NCI-H748 treated with DMSO at 0.1 percent for 48 hours (cell line): Measurements from ENCODE around the gene LRPAP1.

Experiments
- DNase-seq: peaks from one replicate; lab custom pipeline; 2025; lab: John Stamatoyannopoulos, UW

The LRPAP1 gene

GRCh38 chr4:3473181-3473950, 58.9 kb downstream of the LRPAP1 start:
- no peak for DNase-seq

- no peak for DNase-seq
Measured at GRCh38 chr4:3472411-3473141, 59.6 kb downstream of the LRPAP1 start.

- DNase-seq = no peak
Measured at GRCh38 chr4:3471886-3472285, 60.3 kb downstream of the LRPAP1 start.

GRCh38 chr4:3471098-3471760, 61.0 kb downstream of the LRPAP1 start:
- no peak for DNase-seq

GRCh38 chr4:3470244-3471097, 61.8 kb downstream of the LRPAP1 start:
- DNase-seq = no peak

GRCh38 chr4:3469386-3470243, 62.6 kb downstream of the LRPAP1 start:
- no peak for DNase-seq

GRCh38 chr4:3468804-3469203, 63.4 kb downstream of the LRPAP1 start:
- no peak for DNase-seq

GRCh38 chr4:3468154-3468553, 64.1 kb downstream of the LRPAP1 start:
- DNase-seq = no peak

- DNase-seq = no peak
Measured at GRCh38 chr4:3467601-3468031, 64.6 kb downstream of the LRPAP1 start.

GRCh38 chr4:3466691-3467600, 65.3 kb downstream of the LRPAP1 start:
- DNase-seq = no peak

- no peak for DNase-seq
Measured at GRCh38 chr4:3465698-3466671, 66.2 kb downstream of the LRPAP1 start.

- no peak for DNase-seq
Measured at GRCh38 chr4:3464911-3465697, 67.1 kb downstream of the LRPAP1 start.

GRCh38 chr4:3464349-3464905, 67.8 kb downstream of the LRPAP1 start:
- DNase-seq = no peak

GRCh38 chr4:3463556-3464348, 68.5 kb downstream of the LRPAP1 start:
- no peak for DNase-seq

- DNase-seq = no peak
Measured at GRCh38 chr4:3462790-3463415, 69.3 kb downstream of the LRPAP1 start, which contains the start of gene DOK7. Gene DOK7, plus strand, starts transcription at chr4:3463306. Its CDS starts 70 bp downstream, at chr4:3463376.

GRCh38 chr4:3462321-3462789, 69.9 kb downstream of the LRPAP1 start:
- no peak for DNase-seq
